A673 (cell line): ENCODE data around the gene IQGAP1. TPM values are rescaled to one million over a fixed set of nuclear protein-coding genes. Genes with fewer than 3 reads are reported as not detected.

Experiments used
- BruUV-seq: library from RNA; stranded (reverse); fragments of 400-500 nt; replicated peaks from 2 replicates; lab custom pipeline; 2021; lab: Mats Ljungman, UMichigan
- CTCF ChIA-PET: fragments of 300-600 bp; sonication (Branson Sonifier 250); formaldehyde crosslinking; loops from one replicate; lab custom pipeline; 2022; ENCODE audit warnings: antibody characterized with exemption; lab: Charles Lee
- POLR2A ChIA-PET: fragments of 300-600 bp; sonication (Branson Sonifier 250); formaldehyde crosslinking; loops from one replicate; lab custom pipeline; 2022; ENCODE audit warnings: antibody characterized with exemption; ENCODE audit not compliant: low non-redundant PET; lab: Charles Lee
- DNase-seq: peaks from one replicate; pipeline ENCODE4 v3.0.0-alpha.2; 2015; ENCODE audit warnings: low spot score
- H3K27ac ChIP-seq: fragments of 200-600 bp; sonication (generic); 2 replicates; pipeline ENCODE4 v1.5.1; 2016; ENCODE audit warnings: mixed run types, low read depth, mild to moderate bottlenecking, mixed read lengths, antibody characterized with exemption, low read length; ENCODE audit not compliant: poor library complexity, severe bottlenecking
- H3K27me3 ChIP-seq: fragments of 200-600 bp; sonication (generic); replicated peaks from 2 replicates; pipeline ENCODE4 v1.6.1; 2017; ENCODE audit warnings: mixed run types, low read depth, mild to moderate bottlenecking, mixed read lengths, antibody characterized with exemption, low read length; ENCODE audit not compliant: insufficient read depth, poor library complexity
- H3K36me3 ChIP-seq: fragments of 200-600 bp; sonication (generic); 2 replicates; pipeline ENCODE4 v1.6.1; 2016; ENCODE audit warnings: mixed run types, mild to moderate bottlenecking, mixed read lengths, antibody characterized with exemption, low read length; ENCODE audit not compliant: insufficient read depth, poor library complexity, severe bottlenecking
- H3K4me1 ChIP-seq: fragments of 200-600 bp; sonication (generic); 2 replicates; pipeline ENCODE4 v1.6.1; 2017; ENCODE audit warnings: mixed run types, mild to moderate bottlenecking, mixed read lengths, antibody characterized with exemption, low read length; ENCODE audit not compliant: insufficient read depth, poor library complexity, severe bottlenecking
- H3K4me3 ChIP-seq: fragments of 200-600 bp; sonication (generic); 2 replicates; pipeline ENCODE4 v1.5.1; 2016; ENCODE audit warnings: low read depth, mixed run types, mild to moderate bottlenecking, mixed read lengths, low read length; ENCODE audit not compliant: poor library complexity, severe bottlenecking
- H3K9me3 ChIP-seq: fragments of 200-600 bp; sonication (generic); 2 replicates; pipeline ENCODE4 v1.6.1; 2016; ENCODE audit warnings: mixed run types, low read depth, mild to moderate bottlenecking, mixed read lengths, antibody characterized with exemption, low read length; ENCODE audit not compliant: poor library complexity, severe bottlenecking
- EZH2 ChIP-seq: fragments of 200-600 bp; sonication (generic); IDR thresholded peaks from 2 replicates; pipeline ENCODE4 v1.6.1; 2017; ENCODE audit warnings: borderline replicate concordance, low read depth, mild to moderate bottlenecking, mixed read lengths, antibody characterized with exemption, low read length; ENCODE audit not compliant: poor library complexity, severe bottlenecking
- intact Hi-C: fragments of 100-400 bp; cut with micrococcal nuclease; formaldehyde crosslinking; loops from one replicate; pipeline ENCODE4 v1.10.0; 2022; ENCODE audit not compliant: unreplicated experiment
- total RNA-seq: library from RNA; stranded (reverse); gene quantifications from 2 replicates; pipeline ENCODE4 v1.2.3, GENCODE V29; 2021
- TF ChIP-seq, protein P1 (sequence below): fragments of 300-800, 200-600 bp; sonication (generic); conservative IDR thresholded peaks from 2 replicates; pipeline ENCODE4 v1.5.1; 2017; ENCODE audit warnings: low read depth, mild to moderate bottlenecking, antibody characterized with exemption, low read length, moderate library complexity, mixed read lengths

The IQGAP1 gene
- total RNA-seq, 1 experiment from 2014 or later = 119 TPM

DNA sequence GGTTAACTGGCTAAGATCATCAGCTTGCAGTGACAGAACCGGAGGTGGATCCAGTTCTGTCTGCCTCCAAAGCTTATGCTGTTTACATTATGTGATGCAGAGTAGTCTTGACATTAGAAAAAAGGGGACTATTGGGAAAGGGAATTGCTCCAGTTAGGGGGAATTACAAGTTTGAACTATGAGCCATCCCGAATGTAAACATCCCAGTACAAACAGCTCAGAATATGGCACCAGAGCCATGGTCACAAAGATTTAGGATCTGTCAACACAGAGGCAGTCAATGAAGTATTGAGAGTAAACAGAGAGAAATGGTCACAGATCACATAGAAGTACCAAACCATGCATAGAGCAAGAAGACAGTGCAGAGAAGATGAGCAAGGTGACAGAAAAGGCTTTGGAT lies 101.9 kb downstream of the IQGAP1 start:
- Histone ChIP-seq H3K27me3 (no peaks in the 10 kb centered on the region), H3K4me1 (no peaks in the 10 kb centered on the region), H3K4me3 (no peak overlapping the region), H3K27ac (no peak overlapping the region), H3K9me3 (no peaks in the 10 kb centered on the region), H3K36me3 (peaks cover 62% of the 10 kb centered on the region)
- BruUV-seq = no TSS peak
- intact Hi-C loops = loop anchor here (5.0 kb wide), 1 partner anchor 397 kb away; no protein-coding TSS in a partner anchor
- ChIA-PET POLR2A (no interaction called here), CTCF (no interaction called here)
- TF ChIP-seq, protein P1, sequence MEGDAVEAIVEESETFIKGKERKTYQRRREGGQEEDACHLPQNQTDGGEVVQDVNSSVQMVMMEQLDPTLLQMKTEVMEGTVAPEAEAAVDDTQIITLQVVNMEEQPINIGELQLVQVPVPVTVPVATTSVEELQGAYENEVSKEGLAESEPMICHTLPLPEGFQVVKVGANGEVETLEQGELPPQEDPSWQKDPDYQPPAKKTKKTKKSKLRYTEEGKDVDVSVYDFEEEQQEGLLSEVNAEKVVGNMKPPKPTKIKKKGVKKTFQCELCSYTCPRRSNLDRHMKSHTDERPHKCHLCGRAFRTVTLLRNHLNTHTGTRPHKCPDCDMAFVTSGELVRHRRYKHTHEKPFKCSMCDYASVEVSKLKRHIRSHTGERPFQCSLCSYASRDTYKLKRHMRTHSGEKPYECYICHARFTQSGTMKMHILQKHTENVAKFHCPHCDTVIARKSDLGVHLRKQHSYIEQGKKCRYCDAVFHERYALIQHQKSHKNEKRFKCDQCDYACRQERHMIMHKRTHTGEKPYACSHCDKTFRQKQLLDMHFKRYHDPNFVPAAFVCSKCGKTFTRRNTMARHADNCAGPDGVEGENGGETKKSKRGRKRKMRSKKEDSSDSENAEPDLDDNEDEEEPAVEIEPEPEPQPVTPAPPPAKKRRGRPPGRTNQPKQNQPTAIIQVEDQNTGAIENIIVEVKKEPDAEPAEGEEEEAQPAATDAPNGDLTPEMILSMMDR = no peak
- no peak for TF ChIP-seq EZH2
- no peak for DNase-seq

- intact Hi-C loops = no loop called here
- Histone ChIP-seq H3K36me3 (peaks cover 54% of the 10 kb centered on the region), H3K9me3 (no peaks in the 10 kb centered on the region), H3K27ac (no peak overlapping the region), H3K4me1 (no peaks in the 10 kb centered on the region), H3K4me3 (no peak overlapping the region), H3K27me3 (no peaks in the 10 kb centered on the region)
- CTCF ChIA-PET = no interaction called here
- TF ChIP-seq EZH2 = no peak
- TF ChIP-seq, protein P1 = no peak
- no TSS peak for BruUV-seq
- POLR2A ChIA-PET = no interaction called here
- no peak for DNase-seq
These were observed 105.6 kb downstream of the IQGAP1 start for GRCh38 chr15:90493647-90494046.

DNA sequence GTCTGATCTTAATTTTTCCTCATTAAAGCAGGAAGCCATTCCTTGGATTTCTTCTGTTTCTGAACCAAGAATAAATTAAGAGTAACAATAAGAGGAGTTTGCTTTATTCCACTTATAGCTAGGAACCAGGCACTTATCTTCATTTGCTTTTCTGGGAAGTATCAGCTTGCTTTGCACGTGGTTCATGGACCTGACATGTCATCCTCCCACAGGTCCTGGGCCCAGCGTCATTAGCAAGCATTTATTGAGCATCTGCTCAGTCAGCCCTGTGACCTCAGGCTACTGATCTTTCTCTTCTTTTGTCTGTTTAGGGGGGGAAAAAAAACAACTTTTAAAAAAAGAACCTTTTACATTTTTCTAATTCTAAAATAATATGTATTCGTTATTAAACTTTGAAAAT lies 107.0 kb downstream of the IQGAP1 start:
- ChIA-PET CTCF (no interaction called here), POLR2A (no interaction called here)
- H3K9me3 ChIP-seq = no peaks in the 10 kb centered on the region
- peaks cover 63% of the 10 kb centered on the region for H3K36me3 ChIP-seq
- no peak overlapping the region for H3K4me3 ChIP-seq
- H3K27me3 ChIP-seq = no peaks in the 10 kb centered on the region
- no TSS peak for BruUV-seq
- intact Hi-C loops = no loop called here
- H3K27ac ChIP-seq = no peak overlapping the region
- H3K4me1 ChIP-seq = no peaks in the 10 kb centered on the region
- TF ChIP-seq EZH2 = no peak
- TF ChIP-seq, protein P1 = no peak
- DNase-seq = no peak
